C4-2B (cell line): ENCODE data around the gene MS4A12.
"Not testable (repeated sequence)": the region's sequence is repeated elsewhere in the genome, so short reads cannot be mapped to it uniquely, and the experiment has no call there.

Experiments
- H3K27ac ChIP-seq: fragments of 450-650 bp; 2 replicates; pipeline ENCODE4 v1.5.1; 2017
- CTCF ChIP-seq: fragments of 450-650 bp; conservative IDR thresholded peaks from 2 replicates; pipeline ENCODE4 v1.5.1; 2017; ENCODE audit warnings: mild to moderate bottlenecking
- ZFX ChIP-seq: fragments of 450-650 bp; IDR thresholded peaks from 2 replicates; pipeline ENCODE4 v1.6.1; 2017

The MS4A12 gene, protein sequence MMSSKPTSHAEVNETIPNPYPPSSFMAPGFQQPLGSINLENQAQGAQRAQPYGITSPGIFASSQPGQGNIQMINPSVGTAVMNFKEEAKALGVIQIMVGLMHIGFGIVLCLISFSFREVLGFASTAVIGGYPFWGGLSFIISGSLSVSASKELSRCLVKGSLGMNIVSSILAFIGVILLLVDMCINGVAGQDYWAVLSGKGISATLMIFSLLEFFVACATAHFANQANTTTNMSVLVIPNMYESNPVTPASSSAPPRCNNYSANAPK

GRCh38 chr11:60492488-60493009 lies at the start of gene MS4A12:
Gene MS4A12 (plus strand): TSS chr11:60492778. CDS start chr11:60497319, 4,541 bp downstream.
- no peak within 1 kb of the TSS for H3K27ac ChIP-seq
- TF ChIP-seq CTCF (no peak), ZFX (no peak)

- TF ChIP-seq CTCF (no peak), ZFX (no peak)
- H3K27ac ChIP-seq = no peak overlapping the region
Measured at GRCh38 chr11:60447070-60447469, 45.5 kb upstream of the MS4A12 start.

DNA sequence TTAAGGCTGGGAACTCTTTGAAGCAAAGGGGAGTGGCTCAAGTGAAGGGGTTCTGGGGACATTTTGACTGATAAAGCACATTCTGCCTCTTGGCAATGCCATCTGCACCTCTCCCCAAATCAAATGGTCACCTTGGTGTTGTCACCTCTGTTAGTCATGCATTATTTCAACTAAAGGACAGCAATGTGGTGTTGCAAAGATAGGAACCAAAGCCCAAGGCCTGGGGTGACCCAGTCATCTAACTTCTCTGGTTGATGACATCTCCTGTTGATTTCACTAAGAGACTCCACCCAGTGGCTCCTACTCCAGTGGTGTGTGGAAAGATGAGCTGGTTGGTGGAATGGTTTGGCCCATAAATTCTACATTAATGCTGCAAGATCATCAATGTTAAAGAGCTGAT lies 44.7 kb upstream of the MS4A12 start:
- H3K27ac ChIP-seq = no peak overlapping the region
- TF ChIP-seq ZFX = no peak
- no peak for TF ChIP-seq CTCF

DNA sequence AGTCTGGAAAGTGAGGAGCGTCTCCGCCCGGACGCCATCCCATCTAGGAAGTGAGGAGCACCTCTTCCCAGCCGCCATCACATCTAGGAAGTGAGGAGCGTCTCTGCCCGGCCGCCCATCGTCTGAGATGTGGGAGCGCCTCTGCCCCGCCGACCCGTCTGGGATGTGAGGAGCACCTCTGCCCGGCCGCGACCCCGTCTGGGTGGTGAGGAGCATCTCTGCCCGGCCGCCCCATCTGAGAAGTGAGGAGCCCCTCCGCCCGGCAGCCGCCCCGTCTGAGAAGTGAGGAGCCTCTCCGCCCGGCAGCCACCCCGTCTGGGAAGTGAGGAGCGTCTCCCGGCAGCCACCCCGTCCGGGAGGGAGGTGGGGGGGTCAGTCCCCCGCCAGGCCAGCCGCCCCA lies 41.4 kb upstream of the MS4A12 start:
- not testable (repeated sequence) for H3K27ac ChIP-seq

DNA sequence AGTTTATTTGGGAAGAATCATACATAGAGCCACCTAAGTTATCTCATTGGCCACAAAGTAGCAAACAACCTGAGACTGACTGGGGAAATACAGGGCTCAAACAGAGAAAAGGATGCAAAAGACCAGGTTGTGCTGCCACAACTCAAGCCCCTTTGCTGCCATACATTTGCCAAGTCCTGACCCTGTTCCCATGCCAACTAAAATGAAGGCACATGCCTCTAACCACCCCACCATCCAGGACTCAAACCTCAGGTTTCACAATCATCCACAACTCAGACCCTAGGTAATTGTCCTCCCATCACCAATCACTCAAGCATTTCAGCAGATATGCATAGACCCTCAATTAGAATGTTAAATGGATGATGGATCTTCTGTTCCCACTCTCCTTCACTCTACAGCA lies 38.4 kb upstream of the MS4A12 start:
- H3K27ac ChIP-seq = no peak overlapping the region
- no peak for TF ChIP-seq ZFX
- no peak for TF ChIP-seq CTCF

GRCh38 chr11:60455531-60456042 lies 37.0 kb upstream of the MS4A12 start, which contains the start of gene MS4A1:
Gene MS4A1 (plus strand): TSS chr11:60455847. CDS start chr11:60462375, 6,528 bp downstream.
- no peak for TF ChIP-seq CTCF
- TF ChIP-seq ZFX = no peak
- no peak within 1 kb of the TSS for H3K27ac ChIP-seq

GRCh38 chr11:60457576-60457975 lies 35.0 kb upstream of the MS4A12 start:
- TF ChIP-seq ZFX (no peak), CTCF (no peak)
- H3K27ac ChIP-seq = no peak overlapping the region

DNA sequence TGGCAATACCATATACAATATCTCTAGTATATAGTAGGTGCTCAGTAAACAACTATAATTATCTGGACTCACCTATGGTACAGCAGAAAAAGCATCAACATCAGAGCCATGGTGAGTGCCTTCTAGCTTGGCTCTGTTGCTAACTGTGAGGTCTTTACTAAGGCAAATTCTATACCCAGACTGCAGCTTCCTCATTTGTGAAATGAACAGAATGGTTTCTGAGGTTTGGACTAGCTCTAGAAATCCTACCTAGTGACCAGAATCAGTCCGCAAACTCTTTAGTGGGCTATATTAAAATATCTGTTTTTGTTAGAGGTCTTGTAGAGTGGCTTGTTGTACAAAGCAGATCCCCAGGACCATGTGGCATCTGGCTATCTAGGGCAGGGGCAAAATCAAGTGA lies 33.2 kb upstream of the MS4A12 start:
- no peak overlapping the region for H3K27ac ChIP-seq
- TF ChIP-seq ZFX = no peak
- no peak for TF ChIP-seq CTCF
